Right lobe of liver (tissue), 6 donors: Measurements from ENCODE around the gene MAML3. TPM values are rescaled to one million over a fixed set of nuclear protein-coding genes. Genes with fewer than 3 reads are reported as not detected.

Experiments used
- ATAC-seq, 4 donors: fragments of 200-7000 bp; cut with Tn5 transposase; one replicate each; pipeline ENCODE4 v1.9.1; 2020; ENCODE audit warnings: mild to moderate bottlenecking in 4 of 4, moderate library complexity in 4 of 4
- DNase-seq, 3 donors: peaks; one replicate each; pipeline ENCODE4 v3.0.0-alpha.2; 2020
- H3K27ac ChIP-seq, 3 donors: fragments of 200-600 bp; one replicate each; pipeline ENCODE4 v1.8.0; 2022
- H3K27me3 ChIP-seq, 2 donors: fragments of 200-600 bp; one replicate each; pipeline ENCODE4 v1.8.0; 2022
- H3K36me3 ChIP-seq, 4 donors: fragments of 200-600 bp; sonication (generic) in 1 of 4; one replicate each; pipeline versions ENCODE4 v1.5.1 to v1.8.0; 2017 to 2022; ENCODE audit warnings: control low read depth in 1 of 4
- H3K4me1 ChIP-seq, 4 donors: fragments of 200-600 bp; sonication (generic) in 1 of 4; one replicate each; pipeline versions ENCODE4 v1.5.1 to v1.8.0; 2017 to 2022; ENCODE audit warnings: control low read depth in 1 of 4
- H3K4me3 ChIP-seq, 3 donors: fragments of 200-600 bp; one replicate each; pipeline ENCODE4 v1.8.0; 2022
- H3K9me3 ChIP-seq, 4 donors: fragments of 200-600 bp; sonication (generic) in 1 of 4; one replicate each; pipeline versions ENCODE4 v1.5.1 to v1.8.0; 2017 to 2022; ENCODE audit warnings: control low read depth in 1 of 4
- POLR2A ChIP-seq: fragments of 450-650 bp; IDR thresholded peaks from one replicate; pipeline ENCODE4 v1.6.1; 2017; ENCODE audit warnings: antibody characterized with exemption, mild to moderate bottlenecking
- WGBS: methylation state at CpG from one replicate; pipeline ENCODE4 v1.1.6; 2018; ENCODE audit warnings: low coverage, low lambda C conversion rate; ENCODE audit not compliant: insufficient coverage; ENCODE audit errors: missing lambda C conversion rate; 5-methylcytosine and 5-hydroxymethylcytosine counted together
- intact Hi-C, 2 donors: fragments of 100-400 bp; cut with DNase I; formaldehyde crosslinking; loops; one replicate each; pipeline versions ENCODE4 v1.11.2 to v1.14.1; 2022
- total RNA-seq, 6 experiments: library from RNA; depleted of rRNA in 2 of 6; stranded (reverse); fragments of >200 nt in 2 of 6; fragmentation: NEBNext Ultra II Directional in 3 of 6; extraction: Animal tissue kit (Norgen Biotek cat#: 25700) in 3 of 6; gene quantifications; one replicate each; pipeline versions ENCODE4 v1.1.0 to v1.2.4, GENCODE V29; 2016 to 2023
- TF ChIP-seq, protein P1 (sequence below), 4 donors: fragments of 200-600 bp in 3 of 4; fragments of 450-650 bp in 1 of 4; IDR thresholded peaks; one replicate each; pipeline versions ENCODE4 v1.5.1 to v1.8.0; 2016 to 2022; ENCODE audit warnings: antibody characterized with exemption in 4 of 4, mild to moderate bottlenecking in 2 of 4
- donor health status: DM: no; HTN: yes; CAD: no.
- donor health status: DM: no; HTN: no; CAD: no.
- donor health status: DM: no; HTN: no; CAD: no.
- donor health status: DM: no; HTN: yes; CAD: no.
- donor health status: DM: no; HTN: yes; CAD: no.

MAML3 gene
- total RNA-seq, 6 experiments from 2014 or later = 2.6 to 7.8 (median 5.0) TPM

DNA sequence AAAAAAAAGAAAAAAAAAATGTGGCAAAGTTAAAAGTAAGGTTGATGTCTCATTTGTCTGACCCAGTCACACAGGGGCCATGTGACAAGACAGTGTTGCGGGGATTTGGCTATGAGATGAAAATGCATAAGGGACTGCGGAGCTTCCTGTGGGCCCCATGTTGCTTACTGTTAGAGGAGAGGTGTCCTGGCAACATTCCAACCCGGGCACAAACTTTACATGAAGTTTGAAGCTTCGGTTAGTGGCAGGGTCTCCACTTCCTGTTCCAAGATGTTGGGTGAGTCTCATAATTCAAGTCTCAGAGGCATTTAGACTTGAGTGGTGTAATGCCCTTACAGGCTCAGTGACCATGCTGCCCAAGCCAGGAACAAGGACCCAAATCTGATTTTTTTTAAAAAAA is 111.3 kb downstream of the MAML3 start:
- no peak overlapping the region for H3K4me3 ChIP-seq
- WGBS = 58% methylated on average over 4 of the region's 4 CpGs
- H3K36me3 ChIP-seq = no peaks in the 10 kb centered on the region
- H3K27ac ChIP-seq = no peak overlapping the region
- TF ChIP-seq, protein P1, sequence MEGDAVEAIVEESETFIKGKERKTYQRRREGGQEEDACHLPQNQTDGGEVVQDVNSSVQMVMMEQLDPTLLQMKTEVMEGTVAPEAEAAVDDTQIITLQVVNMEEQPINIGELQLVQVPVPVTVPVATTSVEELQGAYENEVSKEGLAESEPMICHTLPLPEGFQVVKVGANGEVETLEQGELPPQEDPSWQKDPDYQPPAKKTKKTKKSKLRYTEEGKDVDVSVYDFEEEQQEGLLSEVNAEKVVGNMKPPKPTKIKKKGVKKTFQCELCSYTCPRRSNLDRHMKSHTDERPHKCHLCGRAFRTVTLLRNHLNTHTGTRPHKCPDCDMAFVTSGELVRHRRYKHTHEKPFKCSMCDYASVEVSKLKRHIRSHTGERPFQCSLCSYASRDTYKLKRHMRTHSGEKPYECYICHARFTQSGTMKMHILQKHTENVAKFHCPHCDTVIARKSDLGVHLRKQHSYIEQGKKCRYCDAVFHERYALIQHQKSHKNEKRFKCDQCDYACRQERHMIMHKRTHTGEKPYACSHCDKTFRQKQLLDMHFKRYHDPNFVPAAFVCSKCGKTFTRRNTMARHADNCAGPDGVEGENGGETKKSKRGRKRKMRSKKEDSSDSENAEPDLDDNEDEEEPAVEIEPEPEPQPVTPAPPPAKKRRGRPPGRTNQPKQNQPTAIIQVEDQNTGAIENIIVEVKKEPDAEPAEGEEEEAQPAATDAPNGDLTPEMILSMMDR (IDR thresholded peaks at IDR 0.05) = no peak
- TF ChIP-seq POLR2A = no peak
- intact Hi-C loops = no loop called here
- DNase-seq (no peak), ATAC-seq (no peak)
- H3K9me3 ChIP-seq = no peaks in the 10 kb centered on the region
- H3K4me1 ChIP-seq = peaks cover 0 to 11% (median 0%) of the 10 kb centered on the region in 4 donors
- H3K27me3 ChIP-seq = no peaks in the 10 kb centered on the region

DNA sequence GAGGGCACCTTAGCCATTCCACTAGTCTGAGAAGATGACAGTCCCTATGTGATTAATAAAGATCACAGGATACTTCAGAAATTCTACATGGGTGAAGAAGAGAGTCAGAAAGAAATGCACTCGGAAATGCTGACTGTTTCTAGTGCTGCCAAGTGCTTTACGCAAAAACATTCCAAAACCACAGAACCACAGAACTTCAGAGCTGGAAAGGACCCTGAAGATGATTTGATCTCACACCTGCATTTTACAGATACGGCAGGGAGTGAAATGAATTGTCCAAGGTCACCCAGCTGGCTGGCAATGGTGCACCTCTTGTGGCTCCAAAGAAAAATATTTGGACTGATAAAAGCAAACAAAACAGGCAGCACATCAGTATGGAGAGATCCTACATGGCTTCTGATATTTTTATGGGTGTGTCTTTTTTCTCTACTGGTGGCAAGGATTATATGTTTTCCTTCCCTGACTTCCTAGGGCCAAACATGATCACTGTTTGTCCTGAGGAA is 115.9 kb downstream of the MAML3 start:
- Histone ChIP-seq H3K27ac (no peak overlapping the region), H3K4me1 (no peaks in the 10 kb centered on the region), H3K36me3 (no peaks in the 10 kb centered on the region), H3K4me3 (no peak overlapping the region), H3K27me3 (no peaks in the 10 kb centered on the region), H3K9me3 (no peaks in the 10 kb centered on the region)
- TF ChIP-seq, protein P1 (IDR thresholded peaks at IDR 0.05) = no peak
- no peak for TF ChIP-seq POLR2A
- DNase-seq (no peak), ATAC-seq (no peak)
- WGBS = 33% methylated on average over 3 of the region's 3 CpGs
- intact Hi-C loops = no loop called here

DNA sequence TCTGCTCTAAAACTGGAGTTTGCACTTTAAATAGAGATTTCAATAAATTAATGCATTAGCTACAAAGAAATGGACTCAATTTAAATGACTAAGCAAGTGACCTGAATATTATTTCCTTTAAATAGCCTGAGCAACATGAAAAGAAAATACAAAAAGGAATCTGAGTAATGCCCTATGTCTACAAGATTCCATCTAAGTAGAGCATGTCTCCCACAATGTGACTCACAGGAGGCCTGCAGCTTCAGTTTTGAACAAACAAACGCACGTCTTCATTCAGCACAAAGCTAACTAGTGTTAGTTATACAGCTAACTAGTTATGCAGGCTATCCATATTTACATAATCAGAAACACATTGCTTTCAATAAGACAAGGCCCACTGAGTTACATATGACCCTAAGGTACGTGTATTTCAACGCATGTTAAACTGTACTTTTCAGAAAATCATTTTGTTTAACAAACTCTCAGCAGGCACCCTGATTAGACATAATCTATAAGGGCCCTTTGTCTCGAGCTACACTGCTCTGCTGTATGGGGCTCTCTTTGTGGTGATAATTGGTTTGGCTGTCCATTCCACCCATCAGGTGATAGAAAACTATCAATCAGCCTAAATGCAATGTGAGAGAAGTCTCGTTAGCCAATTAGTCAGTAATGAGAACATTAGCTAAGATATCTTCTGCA is 116.5 kb downstream of the MAML3 start:
- Histone ChIP-seq H3K27me3 (no peaks in the 10 kb centered on the region), H3K4me1 (no peaks in the 10 kb centered on the region), H3K27ac (no peak overlapping the region), H3K36me3 (no peaks in the 10 kb centered on the region), H3K4me3 (no peak overlapping the region), H3K9me3 (no peaks in the 10 kb centered on the region)
- TF ChIP-seq POLR2A = no peak
- ATAC-seq = no peak
- WGBS = 81% methylated on average over 6 of the region's 6 CpGs
- intact Hi-C loops = no loop called here
- no peak for DNase-seq

DNA sequence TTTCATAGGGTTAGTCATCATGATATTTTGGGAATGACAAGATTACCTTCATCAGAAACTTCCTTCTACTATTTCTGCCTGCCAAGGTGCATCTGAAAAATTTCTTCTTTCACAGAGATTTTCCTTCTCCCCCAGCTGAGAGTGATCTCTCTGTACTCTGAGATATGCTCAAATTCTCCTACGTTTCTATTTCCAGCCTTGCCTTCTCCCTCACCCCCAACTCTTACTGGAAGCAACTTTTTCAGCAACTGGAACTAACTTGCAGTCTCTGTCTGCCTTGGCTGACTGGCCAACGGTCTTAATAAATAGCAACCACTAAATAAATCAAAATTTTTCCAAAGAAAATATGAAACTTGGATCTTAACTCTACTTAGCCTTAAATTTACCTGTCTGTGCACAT is 122.3 kb downstream of the MAML3 start:
- ATAC-seq = no peak
- H3K9me3 ChIP-seq = no peaks in the 10 kb centered on the region
- no peaks in the 10 kb centered on the region for H3K4me1 ChIP-seq
- no peaks in the 10 kb centered on the region for H3K27me3 ChIP-seq
- intact Hi-C loops = no loop called here
- no peak overlapping the region for H3K4me3 ChIP-seq
- no peaks in the 10 kb centered on the region for H3K36me3 ChIP-seq
- no peak overlapping the region for H3K27ac ChIP-seq
- no peak for TF ChIP-seq POLR2A
- TF ChIP-seq, protein P1 (IDR thresholded peaks at IDR 0.05) = no peak
- DNase-seq = no peak
- WGBS = 59% methylated on average over 2 of the region's 2 CpGs

DNA sequence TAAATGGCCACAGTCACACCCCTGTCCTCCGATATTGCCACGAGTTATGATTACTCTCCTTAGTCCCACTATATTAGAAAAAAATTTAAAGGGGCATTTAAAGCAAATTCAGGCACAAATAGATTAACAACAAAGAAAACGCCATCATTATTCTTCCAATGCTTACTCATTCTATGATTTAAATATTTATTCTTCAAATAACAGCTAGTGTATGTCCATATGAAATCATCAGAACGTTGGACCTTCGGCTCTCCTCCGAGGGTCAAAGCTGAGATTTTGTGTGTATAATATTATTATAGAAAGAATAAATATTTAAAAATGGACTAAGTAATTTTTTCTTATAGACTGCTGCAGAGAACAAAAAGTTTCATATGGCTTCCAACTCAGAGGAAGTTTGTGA is 122.9 kb downstream of the MAML3 start:
- H3K4me1 ChIP-seq = no peaks in the 10 kb centered on the region
- DNase-seq = no peak
- H3K27ac ChIP-seq = no peak overlapping the region
- no peak for ATAC-seq
- H3K36me3 ChIP-seq = no peaks in the 10 kb centered on the region
- no peak overlapping the region for H3K4me3 ChIP-seq
- intact Hi-C loops = no loop called here
- TF ChIP-seq, protein P1 (IDR thresholded peaks at IDR 0.05) = no peak
- TF ChIP-seq POLR2A = no peak
- no peaks in the 10 kb centered on the region for H3K9me3 ChIP-seq
- WGBS = 95% methylated on average over 6 of the region's 6 CpGs
- H3K27me3 ChIP-seq = no peaks in the 10 kb centered on the region
